GM18502 (cell line): ENCODE data around the gene PHKA2.

ENCODE experiments used
- ATAC-seq: cut with Tn5 transposase; IDR thresholded peaks from one replicate; pipeline ENCODE4 v1.9.1; 2021; ENCODE audit warnings: mild to moderate bottlenecking; ENCODE audit not compliant: unreplicated experiment, poor library complexity

Gene PHKA2

DNA sequence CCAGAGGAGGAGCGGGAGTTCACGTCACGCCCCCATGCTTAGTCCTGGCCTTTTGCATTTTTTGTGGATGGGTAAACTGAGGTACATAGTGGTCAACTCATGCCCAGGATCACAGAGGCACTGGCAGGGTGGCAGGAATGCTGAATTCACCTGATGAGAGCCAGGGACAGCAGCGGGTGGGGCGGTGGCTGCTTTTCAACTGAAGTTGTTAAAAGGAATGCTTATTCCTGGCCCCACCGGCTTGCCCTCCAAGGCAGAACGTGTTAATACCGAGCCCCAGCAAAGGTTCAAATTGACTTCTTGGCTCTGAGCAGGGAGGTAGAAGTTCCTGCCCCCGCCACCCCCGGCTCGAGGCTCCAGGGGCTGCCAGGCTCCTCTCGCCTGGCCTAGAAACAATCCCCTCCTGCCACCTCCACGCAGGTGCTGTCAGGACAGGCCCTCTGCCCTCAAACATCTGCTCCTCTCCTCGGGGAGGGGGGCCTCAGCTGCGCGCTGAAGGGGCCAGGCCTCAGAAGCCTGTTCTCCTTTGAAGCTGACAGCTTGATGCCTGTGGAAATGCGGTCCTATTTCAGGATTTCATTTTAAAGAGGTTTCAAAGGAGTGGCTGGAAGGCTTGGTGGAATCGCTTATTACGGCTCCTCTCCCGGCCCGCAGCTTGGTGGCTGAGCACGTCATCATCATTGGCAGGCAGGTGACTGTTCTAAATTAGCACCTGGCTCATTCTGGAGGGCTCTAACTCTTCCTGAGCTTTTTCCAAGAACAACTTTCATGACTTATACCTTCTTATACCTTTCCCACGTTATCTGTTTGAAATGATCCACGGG, 93.0 kb downstream of the PHKA2 start:
- no peak for ATAC-seq

DNA sequence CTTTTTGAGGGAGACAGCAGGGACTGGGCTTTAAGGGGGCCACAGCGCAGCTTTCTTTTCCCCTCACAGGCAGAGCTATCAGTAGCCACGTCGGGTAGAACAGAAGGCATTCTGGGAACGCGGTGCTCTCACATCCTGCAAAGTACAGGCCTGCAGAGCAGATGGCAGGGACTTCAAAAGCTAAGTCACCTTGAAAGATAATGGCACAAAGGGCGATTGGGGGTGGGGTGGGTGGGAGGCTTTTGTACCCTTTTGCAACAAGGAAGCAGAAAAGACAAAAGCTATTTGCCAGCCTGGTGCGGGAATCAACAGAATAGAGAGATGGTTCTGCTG, 93.9 kb downstream of the PHKA2 start:
- ATAC-seq, result no peak

DNA sequence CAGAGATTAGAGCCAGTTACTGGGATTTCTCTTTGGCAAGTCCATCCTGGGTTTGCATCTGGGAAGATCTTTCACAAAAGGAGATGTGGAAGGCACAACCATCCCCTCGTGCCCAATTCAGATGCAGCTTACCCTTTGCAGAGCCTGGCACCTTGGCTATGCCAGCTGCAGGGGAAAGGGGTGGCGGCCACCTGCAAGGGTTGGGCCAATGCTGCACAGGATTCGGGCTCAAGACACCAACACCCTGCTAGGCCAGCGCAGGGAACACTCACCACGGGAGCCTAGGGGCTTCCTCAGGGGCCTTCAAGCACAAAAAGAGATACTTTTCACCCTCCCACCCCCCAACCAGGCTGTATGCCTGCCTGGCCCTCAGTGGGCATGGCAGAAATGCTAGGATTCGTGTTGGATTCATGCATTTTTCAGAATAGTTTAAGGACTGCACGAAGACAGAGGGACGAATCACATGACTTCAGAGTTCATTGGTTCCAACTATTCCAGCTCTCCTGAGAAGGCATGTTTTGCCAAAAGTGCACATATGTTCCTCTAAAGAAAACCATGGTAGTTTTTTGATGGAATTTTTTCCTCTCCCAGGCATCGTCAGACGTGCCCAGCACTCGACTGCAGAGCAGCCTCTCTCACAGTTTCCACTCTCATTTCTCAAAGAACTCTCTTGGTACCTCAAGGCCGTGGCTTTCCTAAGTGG, 94.4 kb downstream of the PHKA2 start:
- ATAC-seq, result no peak

DNA sequence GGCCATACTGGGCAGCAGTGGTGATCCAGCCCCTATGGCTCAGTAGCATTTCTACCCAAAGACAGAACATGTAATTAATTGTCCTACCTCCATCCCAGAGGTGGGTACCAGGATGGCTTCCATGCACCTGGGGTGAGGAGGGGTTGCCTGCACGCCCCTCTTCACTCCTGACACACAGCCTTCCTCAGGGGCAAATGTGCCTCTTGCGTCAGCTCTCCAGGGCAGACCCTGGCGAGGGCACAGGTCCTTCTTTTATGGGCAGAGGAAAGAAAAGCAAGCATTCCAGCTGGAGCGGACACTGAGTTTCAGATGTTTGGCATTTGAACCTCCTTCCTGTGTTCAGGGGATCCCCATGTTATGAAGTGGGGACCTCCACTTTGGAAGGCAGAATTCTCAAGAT, 95.6 kb downstream of the PHKA2 start:
- ATAC-seq, result no peak

DNA sequence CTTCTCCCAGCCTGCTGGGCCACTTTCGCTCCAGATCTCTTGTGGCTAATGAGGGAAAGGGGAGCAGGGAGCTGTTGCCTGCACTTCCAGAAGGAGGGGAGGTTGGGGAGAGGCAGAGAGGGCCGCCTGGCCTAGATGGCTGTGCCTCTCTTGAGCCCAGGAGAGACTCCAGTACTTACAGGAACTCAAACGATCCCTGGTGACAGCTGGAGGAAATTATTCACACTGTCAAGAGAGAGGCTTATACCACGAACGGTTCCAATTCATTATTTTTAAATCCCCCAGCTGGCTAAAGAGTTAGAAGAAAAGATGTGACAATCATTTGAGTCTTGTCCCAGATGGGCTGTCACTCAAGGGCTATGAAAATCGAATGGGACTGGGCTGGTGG, 96.1 kb downstream of the PHKA2 start:
- no peak for ATAC-seq

DNA sequence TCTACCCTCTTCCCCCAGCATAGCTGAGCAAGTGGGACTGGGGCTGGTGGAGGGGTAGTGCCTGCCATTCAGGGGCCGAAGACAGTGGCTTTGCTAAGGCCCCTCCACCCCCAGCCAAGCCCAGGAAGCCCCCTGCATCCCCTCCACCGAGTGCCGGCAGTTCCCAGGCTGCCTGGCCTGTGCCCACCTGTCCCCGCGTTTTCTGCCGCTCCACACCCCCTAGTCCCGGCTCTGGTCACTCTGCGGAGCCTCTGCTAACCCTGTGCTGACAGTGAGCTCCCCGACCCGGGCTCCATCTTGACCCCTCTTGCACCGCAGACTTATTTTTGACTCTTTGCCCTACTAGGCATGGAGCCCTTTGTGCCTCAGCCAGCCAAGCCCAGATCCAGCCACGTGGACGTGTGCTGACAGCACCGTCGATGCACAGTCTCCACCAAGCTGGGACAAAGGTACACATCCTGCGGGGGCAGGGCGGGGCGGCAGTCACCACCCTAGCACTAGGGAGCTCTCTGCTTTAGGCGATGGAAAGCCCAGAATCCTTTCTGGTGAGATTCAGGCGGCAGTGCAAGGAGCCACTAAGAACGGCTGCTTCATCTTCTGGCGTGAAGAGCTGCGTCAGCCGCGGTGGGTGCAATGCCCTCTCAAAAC, 96.6 kb downstream of the PHKA2 start:
- no peak for ATAC-seq

DNA sequence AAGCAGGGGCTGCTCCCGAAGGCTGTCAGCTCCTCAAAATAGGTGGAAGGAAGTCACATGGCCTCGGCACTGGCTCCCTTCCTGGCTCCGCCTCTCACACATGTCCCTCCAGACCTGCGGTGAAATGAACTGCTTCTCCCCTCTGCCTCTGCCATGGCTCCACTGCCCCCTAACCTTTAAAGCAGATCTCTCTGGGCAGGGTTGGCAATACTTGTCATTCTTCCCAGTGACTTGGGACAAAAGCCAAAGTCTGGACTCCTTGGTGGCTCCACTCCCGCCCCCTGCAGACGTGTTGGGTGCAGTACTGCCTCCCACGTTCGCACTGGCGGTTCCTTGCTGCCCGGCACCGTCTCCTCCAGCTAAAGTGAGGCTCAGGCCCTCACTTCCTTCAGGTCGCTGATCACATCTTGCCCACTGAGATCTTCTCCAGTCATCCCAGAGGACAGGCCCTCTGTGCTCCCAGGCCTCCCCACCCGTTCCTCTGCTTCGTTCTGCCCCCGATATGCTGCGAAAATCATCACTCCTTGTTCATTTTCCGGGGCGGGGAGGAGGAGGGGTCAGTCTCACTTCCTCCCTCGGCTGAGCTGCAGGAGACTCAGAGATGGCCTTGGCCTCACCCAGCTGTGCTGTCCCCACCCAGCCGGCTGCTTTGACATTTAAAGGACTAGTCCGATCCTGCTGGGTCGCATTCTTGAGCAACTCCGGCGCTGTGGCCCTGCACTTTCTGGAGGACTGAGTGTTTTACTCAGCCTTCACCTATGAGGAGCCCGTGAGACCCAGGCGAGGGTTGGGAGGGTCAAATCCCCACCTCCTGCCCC, 97.4 kb downstream of the PHKA2 start:
- ATAC-seq, result peak; percentile 80

DNA sequence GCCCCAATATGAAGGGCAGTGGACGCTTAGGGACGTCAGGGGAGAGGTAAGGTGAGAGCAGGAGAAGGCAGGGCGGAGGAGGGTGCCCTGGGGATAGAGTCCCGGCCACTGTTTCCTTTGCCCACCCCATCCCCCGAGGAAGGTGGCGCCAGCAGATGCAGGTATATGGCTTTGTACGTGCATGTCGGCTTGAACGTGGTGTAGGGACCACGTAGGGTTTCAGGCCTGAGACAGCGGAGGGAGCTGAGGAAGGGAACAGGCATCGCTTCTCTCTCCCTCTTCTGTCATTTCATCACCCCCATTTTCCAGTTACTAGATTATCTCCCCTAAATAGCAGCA, 97.9 kb downstream of the PHKA2 start:
- ATAC-seq, result peak; percentile 36

DNA sequence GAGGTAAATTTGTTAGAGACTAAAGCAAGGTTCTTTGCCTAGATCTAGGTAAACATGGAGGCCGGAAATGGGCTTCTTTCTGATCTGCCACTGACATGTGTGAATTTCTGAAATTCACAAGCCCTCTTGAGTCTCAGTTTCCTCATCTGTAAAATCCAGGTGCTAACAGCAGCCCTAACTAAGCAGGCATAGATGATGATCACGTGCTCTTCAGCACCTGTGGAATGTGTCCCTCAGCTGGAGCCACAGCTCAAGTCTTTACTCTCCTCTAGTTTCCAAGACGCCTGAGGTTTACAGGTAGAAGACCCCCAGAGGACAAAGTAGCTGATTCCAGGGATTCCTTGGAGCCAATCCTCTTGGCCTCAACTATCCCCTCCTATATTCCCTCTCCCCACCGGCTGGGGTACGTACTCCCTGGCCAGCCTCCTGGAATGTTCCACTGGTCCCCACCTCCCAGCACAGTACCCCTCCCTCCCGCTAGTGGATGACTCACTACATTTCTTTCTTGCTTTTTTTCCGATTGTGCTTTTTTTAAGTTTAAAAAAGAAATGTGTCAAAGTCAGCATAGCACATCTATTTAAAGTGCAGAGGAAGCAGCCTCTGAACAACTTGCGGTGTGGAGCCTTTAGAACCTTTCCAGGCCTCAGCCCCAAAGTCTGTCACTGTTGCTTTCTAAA, 98.4 kb downstream of the PHKA2 start:
- ATAC-seq, result peak; percentile 19

DNA sequence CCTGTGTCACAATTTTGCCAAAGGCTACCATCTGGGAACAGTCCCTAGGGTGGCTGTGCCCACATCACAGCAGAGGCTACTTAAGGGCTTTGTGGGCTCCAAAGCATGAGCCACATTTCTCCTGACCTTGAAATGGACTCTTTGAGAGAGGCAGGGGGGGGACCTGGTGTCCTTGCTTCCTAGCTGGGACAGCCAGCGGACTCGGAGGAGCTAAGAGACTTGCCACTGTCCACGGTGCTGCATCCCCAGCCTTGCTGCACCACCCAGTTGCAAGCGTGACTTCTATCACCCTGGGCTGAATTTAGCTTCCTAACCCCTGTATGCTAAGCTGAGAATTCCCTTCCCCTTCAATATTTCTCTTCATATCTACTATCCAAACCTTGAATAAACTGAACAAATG, 99.0 kb downstream of the PHKA2 start:
- ATAC-seq, result no peak

DNA sequence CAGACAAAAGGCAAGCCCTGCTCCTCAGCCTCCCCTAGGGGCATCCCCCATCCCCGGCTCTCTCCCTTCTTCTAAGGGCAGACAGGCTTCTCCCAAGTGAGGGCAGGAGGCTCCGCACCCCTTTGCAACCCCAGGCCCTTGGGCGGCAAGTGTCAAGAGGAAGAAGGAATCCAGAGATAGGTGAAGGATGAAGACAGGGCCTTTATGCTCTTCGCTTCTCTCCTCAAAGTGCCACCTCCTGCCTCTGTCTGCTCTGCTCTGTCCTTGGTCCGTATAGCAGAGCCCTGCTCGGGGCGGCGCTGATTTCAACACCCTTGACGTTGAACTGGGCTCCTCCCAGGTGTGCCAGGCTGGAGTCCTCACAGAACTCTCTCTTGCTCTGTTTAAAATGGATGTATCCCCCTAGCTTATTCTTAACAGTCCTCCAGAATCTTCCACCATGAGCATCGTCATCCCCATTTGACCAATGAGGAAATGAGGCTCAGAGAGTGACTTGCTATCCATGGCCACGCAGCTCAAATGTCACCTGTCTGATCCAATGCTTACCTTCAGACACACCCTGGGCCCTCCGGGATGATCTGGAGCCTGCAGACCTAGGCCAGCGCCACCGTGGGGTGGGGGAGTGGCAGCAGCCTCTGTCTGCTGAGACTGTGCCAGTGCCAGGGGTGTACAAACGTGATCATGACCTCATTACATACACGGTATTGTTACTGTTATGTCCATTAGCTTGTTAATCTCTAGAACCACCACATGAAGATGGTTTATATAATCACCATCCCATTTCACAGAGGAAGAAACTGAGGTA, 99.8 kb downstream of the PHKA2 start:
- ATAC-seq, result no peak

DNA sequence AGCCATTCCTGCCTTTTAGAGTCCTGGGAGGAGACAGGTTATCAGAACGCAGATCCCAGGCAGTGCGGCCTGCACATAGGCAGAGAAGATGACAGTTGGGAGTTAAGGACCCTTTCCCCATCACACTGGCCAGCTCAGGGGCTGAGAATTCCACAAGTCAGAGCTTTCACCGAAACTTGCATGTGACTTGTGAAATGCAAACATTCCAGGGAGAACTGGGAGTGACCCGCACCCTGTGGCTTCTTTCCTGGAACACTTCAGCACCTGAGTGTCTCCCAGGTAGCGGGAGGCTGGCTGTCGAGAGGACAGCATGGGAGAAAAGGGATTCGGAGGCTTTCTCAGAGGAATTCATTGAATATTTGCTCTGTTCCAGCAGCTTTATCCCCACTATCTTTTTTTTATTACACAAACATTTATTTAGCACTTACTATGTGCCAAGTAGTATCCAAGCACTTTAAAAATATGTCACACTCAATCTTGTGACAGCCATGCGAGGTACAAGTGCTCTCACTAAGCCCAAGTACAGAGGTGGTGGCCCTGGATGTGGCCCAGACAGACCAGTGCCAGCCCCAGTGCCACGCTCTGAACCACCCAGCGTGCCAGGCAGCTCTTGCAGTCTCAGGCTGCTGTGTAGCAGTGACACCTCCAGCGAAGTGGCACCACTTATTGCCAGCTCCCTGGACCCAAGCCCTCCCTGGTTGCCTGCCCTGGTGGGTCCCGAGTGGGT, 100.5 kb downstream of the PHKA2 start:
- ATAC-seq, result no peak

DNA sequence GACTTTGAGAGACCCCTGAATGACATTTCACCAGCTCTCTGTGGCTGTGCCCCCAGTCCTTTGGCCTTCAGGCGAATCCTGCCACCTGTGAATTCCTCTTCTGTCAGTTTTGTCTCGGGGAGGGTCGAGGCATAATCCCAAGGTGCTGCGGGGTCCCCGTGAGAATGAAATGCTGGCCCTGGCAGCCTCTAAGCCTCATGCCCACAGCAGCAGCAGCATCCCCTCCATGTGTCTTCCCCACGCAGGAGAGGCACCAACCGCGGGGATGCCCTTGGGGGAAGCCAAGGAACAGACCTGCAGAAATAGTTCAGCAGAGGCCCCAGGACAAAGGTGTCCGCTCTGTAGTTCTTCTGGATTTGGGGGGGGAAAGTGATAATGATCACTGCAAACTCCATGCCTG, 104.8 kb downstream of the PHKA2 start:
- no peak for ATAC-seq

DNA sequence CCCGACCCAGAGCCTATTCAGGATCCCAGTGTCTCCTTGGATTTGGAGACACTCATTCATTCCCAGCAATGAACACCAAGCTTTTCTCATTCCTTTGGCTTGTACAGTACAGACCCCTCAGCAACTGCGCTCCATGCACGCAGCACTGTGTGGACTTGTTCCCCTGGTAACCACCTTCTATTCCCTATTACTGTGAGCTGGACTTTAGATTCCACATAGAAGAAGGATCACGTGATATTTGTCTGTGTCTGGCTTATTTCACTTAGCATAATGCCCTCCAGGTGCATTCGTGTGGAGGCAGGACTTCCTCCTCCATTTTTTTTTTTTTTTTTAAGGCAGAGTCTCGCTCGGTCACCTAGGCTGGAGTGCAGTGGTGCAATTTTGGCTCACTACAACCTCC, 106.4 kb downstream of the PHKA2 start:
- no peak for ATAC-seq

DNA sequence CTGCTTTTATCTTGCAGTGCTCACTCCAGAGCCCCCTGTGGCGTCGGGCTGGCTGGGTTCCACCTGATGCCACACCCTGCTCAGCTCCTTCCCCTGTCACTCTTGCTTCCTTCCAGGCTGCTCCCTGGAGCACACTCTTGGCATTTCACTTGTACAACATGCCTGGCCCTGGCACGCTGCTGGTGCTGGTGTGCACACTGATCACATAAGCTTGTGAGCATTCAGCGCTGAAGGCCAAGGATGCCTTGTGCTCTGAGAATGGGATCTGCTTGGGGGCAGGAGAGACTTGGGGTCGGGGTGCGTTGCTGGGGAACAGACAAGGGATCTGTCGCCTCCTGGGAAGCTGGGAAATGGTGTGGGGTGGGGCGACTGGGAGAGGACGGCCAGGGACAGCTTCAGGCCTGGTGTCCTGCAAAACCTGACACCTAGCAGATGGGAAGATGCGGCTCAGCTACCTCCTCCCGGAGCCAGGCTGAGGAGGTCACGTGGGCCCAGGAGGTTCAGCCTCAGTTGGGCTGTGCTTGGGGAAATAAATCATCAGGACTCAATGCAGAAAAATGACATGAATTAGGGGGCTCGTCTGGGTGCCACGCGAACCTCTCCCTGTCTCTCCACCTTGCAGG, 108.5 kb downstream of the PHKA2 start:
- ATAC-seq, result no peak

DNA sequence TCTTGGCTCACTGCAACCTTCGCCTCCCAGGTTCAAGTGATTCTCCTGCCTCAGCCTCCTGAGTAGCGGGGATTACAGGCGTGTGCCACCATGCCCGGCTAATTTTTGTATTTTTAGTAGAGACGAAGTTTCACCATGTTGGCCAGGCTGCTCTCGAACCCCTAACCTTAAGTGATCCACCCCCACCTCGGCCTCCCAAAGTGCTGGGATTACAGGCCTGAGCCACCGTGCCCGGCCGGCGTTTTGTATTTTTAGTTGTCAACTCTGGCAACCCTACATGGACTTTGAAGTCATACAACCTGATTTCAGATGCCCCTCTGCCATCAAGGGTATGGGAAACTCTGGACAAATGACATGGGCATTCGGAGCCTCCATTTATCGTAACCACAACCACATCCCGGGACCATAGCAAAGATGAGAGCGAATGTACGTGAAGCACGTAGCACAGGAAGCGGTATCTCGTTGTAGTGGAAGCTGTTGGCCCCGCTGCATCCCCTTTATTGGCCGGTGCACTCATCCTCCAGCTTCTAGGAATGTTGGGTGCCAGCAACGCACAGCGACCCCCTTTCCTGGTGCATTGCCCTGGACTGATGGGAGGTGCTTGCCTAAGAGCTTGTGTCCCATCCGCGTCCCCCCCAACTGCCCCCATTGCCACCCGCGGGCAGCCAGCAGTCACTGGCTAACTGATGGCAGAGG, 109.2 kb downstream of the PHKA2 start:
- no peak for ATAC-seq

DNA sequence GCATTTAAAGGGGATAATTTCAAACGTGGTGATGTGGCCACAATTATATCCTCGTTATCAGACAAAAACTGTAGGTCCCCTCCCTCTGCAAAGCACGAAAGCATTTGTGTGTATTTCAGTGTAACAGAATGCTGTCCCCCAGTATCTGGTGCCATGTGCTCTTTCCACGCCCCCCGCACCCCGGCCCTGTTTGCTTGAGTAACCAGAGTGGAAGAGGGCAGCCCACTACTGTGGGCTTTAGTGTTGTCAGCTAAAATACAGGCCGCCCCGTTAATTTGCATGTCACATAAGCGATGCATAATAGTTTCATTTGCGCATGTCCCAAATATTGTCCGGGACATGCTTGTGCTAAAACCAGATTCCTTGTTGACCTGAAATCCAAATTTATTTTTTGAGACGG, 110.1 kb downstream of the PHKA2 start:
- no peak for ATAC-seq
